Ascending aorta (tissue), 2 donors: ENCODE measurements around the gene CCT7. TPM values are rescaled to one million over a fixed set of nuclear protein-coding genes. Genes with fewer than 3 reads are reported as not detected.
A peak's percentile ranks its signal among the peaks of the same experiment; 100 is the strongest.

Experiments
- DNase-seq, 2 donors: peaks; one replicate each; pipeline ENCODE4 v3.0.0-alpha.2; 2019; ENCODE audit warnings: low spot score in 2 of 2
- H3K27ac ChIP-seq, 2 donors: fragments of 200-600 bp; sonication (generic); one replicate each; pipeline ENCODE4 v1.5.1; 2016 to 2017; ENCODE audit warnings: mild to moderate bottlenecking in 1 of 2
- H3K27me3 ChIP-seq: fragments of 200-600 bp; sonication (generic); one replicate; pipeline ENCODE4 v1.5.1; 2017
- H3K36me3 ChIP-seq, 2 donors: fragments of 200-600 bp; sonication (generic); one replicate each; pipeline ENCODE4 v1.5.1; 2016
- H3K4me1 ChIP-seq, 2 donors: fragments of 200-600 bp; sonication (generic); one replicate each; pipeline ENCODE4 v1.5.1; 2016 to 2017; ENCODE audit warnings: mild to moderate bottlenecking in 1 of 2
- H3K4me3 ChIP-seq, 2 donors: fragments of 200-600 bp; sonication (generic); one replicate each; pipeline ENCODE4 v1.5.1; 2016 to 2017; ENCODE audit warnings: mild to moderate bottlenecking in 1 of 2
- H3K9me3 ChIP-seq, 2 donors: fragments of 200-600 bp; sonication (generic); one replicate each; pipeline ENCODE4 v1.5.1; 2016
- intact Hi-C: fragments of 100-400 bp; cut with DNase I; formaldehyde crosslinking; loops from one replicate; pipeline ENCODE4 v1.15.1; 2023
- total RNA-seq: library from RNA; depleted of rRNA; stranded (reverse); fragments of >200 nt; gene quantifications from one replicate; pipeline ENCODE4 v1.1.0, GENCODE V29; 2016
- TF ChIP-seq, protein P1 (sequence below), 3 experiments: fragments of 200-600 bp in 2 of 3; fragments of 450-650 bp in 1 of 3; sonication (generic) in 2 of 3; IDR thresholded peaks; one replicate each; pipeline ENCODE4 v1.5.1; 2016 to 2019; ENCODE audit warnings: antibody characterized with exemption in 3 of 3, mild to moderate bottlenecking in 1 of 3, moderate library complexity in 1 of 3

The CCT7 gene
- total RNA-seq, 1 donor from 2014 or later = 226 TPM

DNA sequence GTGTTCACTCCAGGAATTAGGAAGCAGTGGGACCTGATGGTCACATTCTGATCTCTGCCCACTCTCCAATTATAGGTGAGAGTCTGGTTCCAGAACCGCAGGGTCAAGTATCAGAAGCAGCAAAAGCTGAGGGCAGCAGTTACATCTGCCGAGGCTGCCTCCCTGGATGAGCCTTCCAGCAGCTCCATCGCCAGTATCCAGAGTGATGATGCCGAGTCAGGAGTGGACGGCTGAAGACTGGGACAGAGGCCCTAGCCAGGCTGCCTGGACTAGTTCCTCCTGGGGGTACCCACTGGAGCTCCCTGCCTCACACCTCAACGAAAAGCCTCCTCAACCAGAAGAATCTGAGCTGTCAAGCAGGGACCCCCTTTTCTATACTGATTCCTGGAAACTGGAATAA lies 23.4 kb upstream of the CCT7 start:
- peaks cover 0 to 20% of the 10 kb centered on the region in 2 donors for H3K4me1 ChIP-seq
- intact Hi-C loops = loop anchor here (5.0 to 10.0 kb wide), 4 partner anchors 48 to 386 kb away; partner anchors contain the start of genes EXOC6B and RAB11FIP5
- TF ChIP-seq, protein P1, sequence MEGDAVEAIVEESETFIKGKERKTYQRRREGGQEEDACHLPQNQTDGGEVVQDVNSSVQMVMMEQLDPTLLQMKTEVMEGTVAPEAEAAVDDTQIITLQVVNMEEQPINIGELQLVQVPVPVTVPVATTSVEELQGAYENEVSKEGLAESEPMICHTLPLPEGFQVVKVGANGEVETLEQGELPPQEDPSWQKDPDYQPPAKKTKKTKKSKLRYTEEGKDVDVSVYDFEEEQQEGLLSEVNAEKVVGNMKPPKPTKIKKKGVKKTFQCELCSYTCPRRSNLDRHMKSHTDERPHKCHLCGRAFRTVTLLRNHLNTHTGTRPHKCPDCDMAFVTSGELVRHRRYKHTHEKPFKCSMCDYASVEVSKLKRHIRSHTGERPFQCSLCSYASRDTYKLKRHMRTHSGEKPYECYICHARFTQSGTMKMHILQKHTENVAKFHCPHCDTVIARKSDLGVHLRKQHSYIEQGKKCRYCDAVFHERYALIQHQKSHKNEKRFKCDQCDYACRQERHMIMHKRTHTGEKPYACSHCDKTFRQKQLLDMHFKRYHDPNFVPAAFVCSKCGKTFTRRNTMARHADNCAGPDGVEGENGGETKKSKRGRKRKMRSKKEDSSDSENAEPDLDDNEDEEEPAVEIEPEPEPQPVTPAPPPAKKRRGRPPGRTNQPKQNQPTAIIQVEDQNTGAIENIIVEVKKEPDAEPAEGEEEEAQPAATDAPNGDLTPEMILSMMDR (IDR thresholded peaks at IDR 0.05) = no peak
- no peaks in the 10 kb centered on the region for H3K36me3 ChIP-seq
- no peak overlapping the region for H3K4me3 ChIP-seq
- DNase-seq = no peak
- no peaks in the 10 kb centered on the region for H3K27me3 ChIP-seq
- no peaks in the 10 kb centered on the region for H3K9me3 ChIP-seq
- no peak overlapping the region for H3K27ac ChIP-seq

DNA sequence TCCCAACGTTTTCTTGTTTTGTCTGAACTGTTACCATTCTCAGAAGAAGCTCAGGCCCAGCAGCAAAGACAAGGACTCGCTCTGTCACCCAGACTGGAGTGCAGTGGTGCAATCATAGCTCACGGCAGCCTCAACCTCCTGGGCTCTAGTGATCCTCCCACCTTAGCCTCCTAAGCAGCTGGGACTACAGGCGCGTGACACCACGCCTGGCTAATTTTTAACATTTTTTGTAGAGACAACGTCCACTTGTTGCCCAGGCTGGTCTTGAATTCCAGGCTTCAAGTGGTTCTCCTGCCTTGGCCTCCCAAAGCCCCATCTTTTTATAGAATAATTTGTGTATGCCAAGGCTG lies 22.0 kb upstream of the CCT7 start:
- TF ChIP-seq, protein P1 (IDR thresholded peaks at IDR 0.05) = no peak
- peak overlapping the region; percentile 81 to 83 for H3K27ac ChIP-seq
- no peak for DNase-seq
- no peaks in the 10 kb centered on the region for H3K9me3 ChIP-seq
- no peaks in the 10 kb centered on the region for H3K27me3 ChIP-seq
- peaks cover 0 to 20% of the 10 kb centered on the region in 2 donors for H3K4me1 ChIP-seq
- intact Hi-C loops = loop anchor here (1.0 to 10.0 kb wide), 5 partner anchors 35 to 387 kb away; partner anchors contain the start of genes EXOC6B and RAB11FIP5
- H3K4me3 ChIP-seq = no peak overlapping the region
- no peaks in the 10 kb centered on the region for H3K36me3 ChIP-seq

DNA sequence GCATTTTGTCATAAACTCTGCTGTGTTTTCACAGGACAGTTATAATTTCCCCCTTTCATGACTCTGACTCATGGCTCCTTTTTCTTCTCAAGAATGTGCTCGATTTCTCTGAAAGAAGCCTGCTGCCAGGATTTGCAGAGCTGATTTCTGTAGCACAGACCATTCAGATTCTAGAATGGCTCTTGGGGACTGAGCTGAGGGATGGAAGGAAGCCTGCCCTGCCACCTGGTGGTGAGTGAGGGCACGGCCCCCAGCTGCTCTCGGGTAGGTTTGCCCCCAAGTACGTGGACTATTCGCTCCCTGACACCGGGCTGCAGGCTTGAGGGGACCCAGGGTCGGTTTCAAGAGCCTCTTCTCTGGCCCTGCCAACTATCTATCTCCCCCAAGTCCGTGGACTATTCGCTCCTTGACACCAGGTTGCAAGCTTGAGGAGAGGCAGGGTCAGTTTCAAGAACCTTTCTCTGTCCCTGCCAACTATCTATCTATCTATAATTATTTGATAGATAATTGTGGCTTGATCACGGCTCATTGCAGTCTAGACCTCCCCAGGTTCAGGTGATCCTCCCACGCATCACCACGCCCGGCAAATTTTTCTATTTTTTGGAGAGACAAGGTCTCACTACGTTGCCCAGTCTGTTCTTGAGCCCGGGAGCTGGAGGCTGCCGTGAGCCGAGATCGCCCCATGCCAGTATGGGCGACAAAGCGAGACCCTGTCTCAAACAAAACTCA lies 21.5 kb upstream of the CCT7 start:
- H3K4me3 ChIP-seq = peak overlapping the region in 1 of 2 donors; percentile 12
- H3K9me3 ChIP-seq = no peaks in the 10 kb centered on the region
- H3K4me1 ChIP-seq = peaks cover 0 to 20% of the 10 kb centered on the region in 2 donors
- DNase-seq = peak; percentile 19 to 92
- H3K36me3 ChIP-seq = no peaks in the 10 kb centered on the region
- H3K27me3 ChIP-seq = no peaks in the 10 kb centered on the region
- peak overlapping the region; percentile 81 to 83 for H3K27ac ChIP-seq
- TF ChIP-seq, protein P1 (IDR thresholded peaks at IDR 0.05) = peak; percentile 87 to 92 (median 88)
- intact Hi-C loops = loop anchor here (1.0 to 10.0 kb wide), 5 partner anchors 35 to 388 kb away; partner anchors contain the start of genes EXOC6B and RAB11FIP5

DNA sequence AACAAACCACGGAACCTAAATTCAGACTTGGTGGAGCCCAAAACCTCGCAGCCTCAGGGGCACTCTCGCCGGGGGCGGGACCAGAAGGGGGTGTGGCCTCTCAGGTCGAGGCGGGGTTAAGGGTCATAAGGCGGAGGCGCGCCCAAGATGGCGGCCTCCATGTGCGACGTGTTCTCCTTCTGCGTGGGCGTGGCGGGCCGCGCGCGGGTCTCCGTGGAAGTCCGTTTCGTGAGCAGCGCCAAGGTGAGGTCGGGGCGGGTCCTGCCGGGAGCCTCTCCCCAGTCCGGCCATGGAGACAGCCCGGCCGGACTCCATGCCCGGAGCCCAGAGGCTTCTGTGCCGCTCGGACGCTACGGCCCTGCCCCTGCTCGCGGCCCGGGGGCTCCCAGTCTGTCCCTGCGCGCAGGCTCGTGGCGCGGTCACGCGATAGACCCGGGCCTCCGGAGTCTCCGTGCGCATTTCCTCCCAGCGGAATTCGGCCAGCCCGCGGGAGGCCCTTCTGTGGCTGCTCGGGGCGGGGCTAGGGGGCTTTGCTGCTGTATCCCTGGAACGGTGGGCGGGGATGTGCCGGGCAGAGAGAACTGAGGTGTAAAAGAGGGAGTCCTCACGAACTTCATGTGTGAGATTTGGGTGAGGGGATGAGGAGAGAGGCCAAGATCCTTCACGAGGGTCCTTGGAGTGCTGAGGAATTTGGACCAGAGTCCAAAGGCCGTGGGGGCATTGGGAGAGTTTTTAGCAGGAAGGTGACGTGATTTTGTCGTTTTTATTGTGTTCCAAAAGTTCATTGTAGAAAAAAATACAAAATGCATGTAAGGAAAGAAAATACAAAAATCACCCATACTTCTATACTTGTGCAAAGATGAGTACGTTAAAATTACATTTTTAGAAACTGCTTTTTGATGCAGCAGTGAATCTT lies 19.7 kb upstream of the CCT7 start, which contains the start of gene SMYD5:
Gene SMYD5 (plus strand): TSS at position 126 of the 916 bp plus-strand sequence. CDS start 22 bp downstream, at position 148.
- Histone ChIP-seq H3K36me3 (peaks cover 0 to 3% of the 10 kb centered on the region in 2 donors), H3K27ac (peak within 1 kb of the TSS; percentile 81 to 83)

DNA sequence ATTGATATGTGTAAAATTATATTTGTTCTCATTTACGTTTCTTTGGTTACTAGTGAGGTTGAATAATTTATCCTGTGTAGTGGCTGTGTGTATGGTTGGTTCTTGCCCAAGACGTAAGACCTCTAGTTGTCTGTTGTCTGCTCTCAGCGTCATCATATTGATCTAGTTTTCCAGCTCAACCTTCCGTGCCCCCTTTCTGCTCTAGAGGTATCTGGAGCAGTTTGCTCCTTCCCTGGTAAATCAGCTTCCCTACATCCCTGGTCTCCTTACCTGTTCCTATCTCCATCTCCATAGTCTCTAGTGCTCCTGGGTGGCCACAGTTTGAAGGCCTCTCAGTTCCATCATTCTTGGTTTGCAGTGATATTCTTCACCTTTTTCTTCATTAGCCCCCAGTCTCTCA lies 18.9 kb upstream of the CCT7 start:
- H3K27ac ChIP-seq = peak overlapping the region in 1 of 2 donors; percentile 68
- no peaks in the 10 kb centered on the region for H3K9me3 ChIP-seq
- peaks cover 0 to 20% of the 10 kb centered on the region in 2 donors for H3K4me1 ChIP-seq
- intact Hi-C loops = loop anchor here (10.0 kb wide), 1 partner anchor 390 kb away; the partner anchor contains the start of gene EXOC6B
- H3K27me3 ChIP-seq = no peaks in the 10 kb centered on the region
- TF ChIP-seq, protein P1 (IDR thresholded peaks at IDR 0.05) = no peak
- no peak for DNase-seq
- peaks cover under 1 to 11% of the 10 kb centered on the region in 2 donors for H3K36me3 ChIP-seq
- peak overlapping the region; percentile 79 to 84 for H3K4me3 ChIP-seq

More for the DNA sequence above, 19.7 kb upstream of the CCT7 start, which contains the start of gene SMYD5:
- TF ChIP-seq, protein P1 (IDR thresholded peaks at IDR 0.05) = no peak
- Histone ChIP-seq H3K9me3 (no peaks in the 10 kb centered on the region), H3K4me1 (peaks cover 0 to 20% of the 10 kb centered on the region in 2 donors), H3K4me3 (peak within 1 kb of the TSS; percentile 79 to 84), H3K27me3 (no peaks in the 10 kb centered on the region)
- DNase-seq = peak; percentile 40 to 92
- intact Hi-C loops = loop anchor here (1.0 to 10.0 kb wide), 6 partner anchors 20 to 390 kb away; partner anchors contain the start of genes CCT7, EXOC6B, RAB11FIP5 and SFXN5
